Measurements from ENCODE around the gene TMEM151B. TPM values are rescaled to one million over a fixed set of nuclear protein-coding genes. Genes with fewer than 3 reads are reported as not detected.
"Not testable (repeated sequence)": the region's sequence is repeated elsewhere in the genome, so short reads cannot be mapped to it uniquely, and the experiment has no call there.

Gene TMEM151B
- total RNA-seq, 2 donors from 2014 or later: 0.11 to 2.6 TPM

DNA sequence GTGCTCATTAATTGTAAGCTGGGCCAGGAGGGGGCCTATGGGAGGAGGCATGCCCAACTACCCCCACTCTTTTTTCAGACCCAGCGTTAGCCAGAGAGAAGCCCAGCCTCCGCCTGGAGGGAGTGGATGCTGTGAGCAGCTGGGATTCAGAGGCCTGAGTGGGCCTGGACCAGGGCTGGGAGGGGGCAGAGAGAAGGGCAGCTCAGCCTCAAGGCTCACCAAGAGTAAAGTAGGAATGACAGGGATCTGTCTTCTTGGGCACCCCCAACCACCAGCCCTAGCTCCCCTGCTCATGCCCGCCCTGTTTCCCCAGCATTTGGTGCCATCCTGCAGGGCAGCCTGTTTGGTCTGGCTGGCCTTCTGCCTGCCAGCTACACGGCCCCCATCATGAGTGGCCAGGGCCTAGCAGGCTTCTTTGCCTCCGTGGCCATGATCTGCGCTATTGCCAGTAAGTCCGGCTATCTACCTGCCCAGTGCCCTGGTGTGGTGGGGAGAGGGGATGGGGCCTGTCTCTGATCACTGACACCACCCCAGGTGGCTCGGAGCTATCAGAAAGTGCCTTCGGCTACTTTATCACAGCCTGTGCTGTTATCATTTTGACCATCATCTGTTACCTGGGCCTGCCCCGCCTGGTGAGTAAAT, 40.1 kb upstream of the TMEM151B start:
- peaks cover 38% of the 10 kb centered on the region for H3K36me3 ChIP-seq
- no peak for DNase-seq (ENCODE audit: low spot score)
- TF ChIP-seq, protein P1, sequence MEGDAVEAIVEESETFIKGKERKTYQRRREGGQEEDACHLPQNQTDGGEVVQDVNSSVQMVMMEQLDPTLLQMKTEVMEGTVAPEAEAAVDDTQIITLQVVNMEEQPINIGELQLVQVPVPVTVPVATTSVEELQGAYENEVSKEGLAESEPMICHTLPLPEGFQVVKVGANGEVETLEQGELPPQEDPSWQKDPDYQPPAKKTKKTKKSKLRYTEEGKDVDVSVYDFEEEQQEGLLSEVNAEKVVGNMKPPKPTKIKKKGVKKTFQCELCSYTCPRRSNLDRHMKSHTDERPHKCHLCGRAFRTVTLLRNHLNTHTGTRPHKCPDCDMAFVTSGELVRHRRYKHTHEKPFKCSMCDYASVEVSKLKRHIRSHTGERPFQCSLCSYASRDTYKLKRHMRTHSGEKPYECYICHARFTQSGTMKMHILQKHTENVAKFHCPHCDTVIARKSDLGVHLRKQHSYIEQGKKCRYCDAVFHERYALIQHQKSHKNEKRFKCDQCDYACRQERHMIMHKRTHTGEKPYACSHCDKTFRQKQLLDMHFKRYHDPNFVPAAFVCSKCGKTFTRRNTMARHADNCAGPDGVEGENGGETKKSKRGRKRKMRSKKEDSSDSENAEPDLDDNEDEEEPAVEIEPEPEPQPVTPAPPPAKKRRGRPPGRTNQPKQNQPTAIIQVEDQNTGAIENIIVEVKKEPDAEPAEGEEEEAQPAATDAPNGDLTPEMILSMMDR (IDR thresholded peaks at IDR 0.05): no peak
- no peaks in the 10 kb centered on the region for H3K9me3 ChIP-seq
- peak overlapping the region; percentile 98 for H3K27ac ChIP-seq
- H3K4me3 ChIP-seq: no peak overlapping the region
- H3K27me3 ChIP-seq: no peaks in the 10 kb centered on the region
- H3K4me1 ChIP-seq: peaks cover 0 to 85% of the 10 kb centered on the region in 2 donors

DNA sequence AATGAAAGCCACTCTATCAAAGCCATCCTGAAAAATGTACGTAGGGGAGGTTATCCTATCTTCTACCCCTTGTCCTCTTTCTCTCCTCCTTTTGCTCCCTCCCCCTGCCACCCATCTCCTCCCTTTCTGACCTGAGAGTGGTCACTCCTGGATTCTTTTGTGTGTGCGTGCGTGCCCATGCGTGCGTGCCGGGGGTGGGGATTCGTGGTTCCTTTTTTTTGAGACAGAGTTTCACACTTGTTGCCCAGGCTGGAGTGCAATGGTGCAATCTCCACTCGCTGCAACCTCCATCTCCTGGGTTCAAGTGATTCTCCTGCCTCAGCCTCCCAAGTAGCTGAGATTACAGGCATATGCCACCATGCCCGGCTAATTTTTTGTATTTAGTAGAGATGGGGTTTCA, 38.8 kb upstream of the TMEM151B start:
- H3K4me3 ChIP-seq; DNase-seq (ENCODE audit: low spot score); H3K9me3 ChIP-seq: not testable (repeated sequence)

GRCh38 chr6:44232676-44233566, 37.3 kb upstream of the TMEM151B start:
- TF ChIP-seq, protein P1 (IDR thresholded peaks at IDR 0.05): no peak
- DNase-seq (ENCODE audit: low spot score): no peak
- Histone ChIP-seq H3K4me1 (peaks cover 0 to 78% of the 10 kb centered on the region in 2 donors), H3K9me3 (no peaks in the 10 kb centered on the region), H3K4me3 (no peak overlapping the region), H3K27ac (peak overlapping the region; percentile 98), H3K36me3 (peaks cover 38% of the 10 kb centered on the region), H3K27me3 (no peaks in the 10 kb centered on the region)

More for the DNA sequence above, 38.8 kb upstream of the TMEM151B start:
- Histone ChIP-seq H3K36me3 (peaks cover 38% of the 10 kb centered on the region), H3K27ac (peak overlapping the region; percentile 98), H3K4me1 (peaks cover 0 to 82% of the 10 kb centered on the region in 2 donors)
- not testable (repeated sequence) for H3K27me3 ChIP-seq

DNA sequence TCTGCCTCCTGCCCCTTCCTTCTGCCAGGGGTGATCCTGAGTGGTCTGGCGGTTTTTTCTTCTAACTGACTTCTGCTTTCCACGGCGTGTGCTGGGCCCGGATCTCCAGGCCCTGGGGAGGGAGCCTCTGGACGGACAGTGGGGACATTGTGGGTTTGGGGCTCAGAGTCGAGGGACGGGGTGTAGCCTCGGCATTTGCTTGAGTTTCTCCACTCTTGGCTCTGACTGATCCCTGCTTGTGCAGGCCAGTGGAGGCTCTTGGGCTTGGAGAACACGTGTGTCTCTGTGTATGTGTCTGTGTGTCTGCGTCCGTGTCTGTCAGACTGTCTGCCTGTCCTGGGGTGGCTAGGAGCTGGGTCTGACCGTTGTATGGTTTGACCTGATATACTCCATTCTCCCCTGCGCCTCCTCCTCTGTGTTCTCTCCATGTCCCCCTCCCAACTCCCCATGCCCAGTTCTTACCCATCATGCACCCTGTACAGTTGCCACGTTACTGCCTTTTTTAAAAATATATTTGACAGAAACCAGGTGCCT, 36.6 kb upstream of the TMEM151B start:
- peak overlapping the region; percentile 98 for H3K27ac ChIP-seq
- H3K4me3 ChIP-seq: no peak overlapping the region
- H3K4me1 ChIP-seq: peaks cover 0 to 76% of the 10 kb centered on the region in 2 donors
- H3K27me3 ChIP-seq: no peaks in the 10 kb centered on the region
- DNase-seq (ENCODE audit: low spot score): no peak
- no peaks in the 10 kb centered on the region for H3K9me3 ChIP-seq
- TF ChIP-seq, protein P1 (IDR thresholded peaks at IDR 0.05): no peak
- peaks cover 38% of the 10 kb centered on the region for H3K36me3 ChIP-seq

DNA sequence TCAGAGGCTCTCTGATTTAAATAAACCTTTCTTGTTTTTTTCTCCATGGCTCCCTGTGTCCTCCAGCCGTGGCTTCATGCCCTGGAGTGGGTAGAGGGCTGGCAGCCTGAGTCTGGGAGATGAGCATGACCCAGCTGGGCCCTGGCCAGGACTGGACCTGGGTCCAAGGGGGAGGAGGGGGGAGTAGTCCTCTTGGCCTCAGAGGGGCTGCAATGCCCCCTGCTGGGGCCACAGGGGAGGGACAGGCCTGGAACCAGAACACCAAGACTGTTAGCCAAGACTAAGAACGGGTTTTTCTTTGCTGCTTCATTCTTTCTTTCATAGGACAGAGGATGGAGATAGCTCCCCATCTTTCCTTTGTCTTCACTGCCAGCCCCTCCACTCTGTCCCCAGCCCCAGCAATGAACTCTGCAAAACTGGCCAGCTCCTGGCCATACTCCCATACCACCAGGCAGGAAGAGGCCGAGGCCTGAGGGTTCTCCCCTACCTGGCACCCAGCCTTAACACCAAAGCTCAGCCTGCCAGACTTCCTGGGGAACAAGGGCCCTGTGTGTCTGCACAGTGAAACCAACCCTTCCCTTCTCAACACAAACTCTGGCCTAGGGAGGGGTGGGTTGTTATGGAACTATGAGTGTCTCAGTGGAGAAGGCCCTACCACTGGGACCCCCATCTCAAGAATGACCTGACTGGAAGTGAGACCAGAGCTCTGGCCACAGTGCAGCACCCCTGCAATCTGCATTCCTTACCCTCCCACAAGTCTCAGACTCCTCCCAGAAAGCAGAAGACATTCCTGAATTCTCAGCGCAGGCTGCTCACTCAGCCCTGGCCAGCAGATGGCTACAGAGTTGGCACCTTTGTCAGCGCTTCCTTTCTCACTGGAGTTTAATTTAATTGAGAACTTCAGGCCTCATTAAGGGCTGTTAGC, 35.9 kb upstream of the TMEM151B start:
- Histone ChIP-seq H3K4me1 (peaks cover 0 to 68% of the 10 kb centered on the region in 2 donors), H3K27ac (peak overlapping the region; percentile 98), H3K9me3 (no peaks in the 10 kb centered on the region), H3K27me3 (no peaks in the 10 kb centered on the region), H3K4me3 (no peak overlapping the region), H3K36me3 (peaks cover 37% of the 10 kb centered on the region)
- TF ChIP-seq, protein P1 (IDR thresholded peaks at IDR 0.05): peak; percentile 67 to 90
- peak; percentile 87 for DNase-seq (ENCODE audit: low spot score)

Data from right atrium auricular region (tissue), 2 donors.